Sigmoid colon (tissue), 7 donors: ENCODE results near the gene SERTAD2. TPM values are rescaled to one million over a fixed set of nuclear protein-coding genes. Genes with fewer than 3 reads are reported as not detected.

ENCODE experiments used
- DNase-seq: peaks from one replicate; pipeline ENCODE4 v3.0.0-alpha.2; 2019
- H3K27ac ChIP-seq, 4 donors: fragments of 200-600 bp; sonication (generic); one replicate each; pipeline ENCODE4 v1.5.1; 2016 to 2019; ENCODE audit warnings: mild to moderate bottlenecking in 1 of 4
- H3K27me3 ChIP-seq, 3 donors: fragments of 200-600 bp; sonication (generic); one replicate each; pipeline ENCODE4 v1.5.1; 2019; ENCODE audit warnings: mild to moderate bottlenecking in 1 of 3
- H3K36me3 ChIP-seq, 4 donors: fragments of 200-600 bp; sonication (generic); one replicate each; pipeline ENCODE4 v1.5.1; 2016 to 2019
- H3K4me1 ChIP-seq, 4 donors: fragments of 200-600 bp; sonication (generic); one replicate each; pipeline ENCODE4 v1.5.1; 2017 to 2019
- H3K4me3 ChIP-seq, 4 donors: fragments of 200-600 bp; sonication (generic); one replicate each; pipeline ENCODE4 v1.5.1; 2017 to 2019; ENCODE audit warnings: mild to moderate bottlenecking in 2 of 4, moderate library complexity in 1 of 4
- H3K9me3 ChIP-seq, 4 donors: fragments of 200-600 bp in 3 of 4; sonication (generic) in 3 of 4; one replicate each; pipeline versions ENCODE4 v1.5.1 to v1.6.1; 2013 to 2019
- EP300 ChIP-seq, 4 donors: sonication (generic); formaldehyde crosslinking; IDR thresholded peaks; one replicate each; pipeline ENCODE4 v1.6.1; 2017; ENCODE audit warnings: antibody characterized with exemption in 4 of 4
- POLR2A ChIP-seq, 2 donors: fragments of 450-650 bp; IDR thresholded peaks; one replicate each; pipeline ENCODE4 v1.6.1; 2016; ENCODE audit warnings: antibody characterized with exemption in 2 of 2, mild to moderate bottlenecking in 2 of 2, moderate library complexity in 2 of 2
- POLR2AphosphoS5 ChIP-seq, 4 donors: sonication (generic); formaldehyde crosslinking; IDR thresholded peaks; one replicate each; pipeline ENCODE4 v1.6.1; 2017; ENCODE audit warnings: antibody characterized with exemption in 4 of 4
- WGBS, 2 donors: extraction: QIAGEN DNeasy Blood & Tissue Kit; methylation state at CpG; one replicate each; pipeline ENCODE4 v1.1.7; 2013; 5-methylcytosine and 5-hydroxymethylcytosine counted together
- intact Hi-C: fragments of 100-400 bp; cut with DNase I; formaldehyde crosslinking; loops from one replicate; pipeline ENCODE4 v1.15.1; 2023
- polyA plus RNA-seq, 3 donors: library from polyadenylated mRNA; stranded (reverse); fragments of 200-250 nt; gene quantifications; one replicate each; pipeline ENCODE4 v1.2.3, GENCODE V29; 2013
- total RNA-seq, 4 donors: library from RNA; depleted of rRNA; stranded (reverse); fragments of >200 nt; gene quantifications; one replicate each; pipeline ENCODE4 v1.1.0, GENCODE V29; 2016
- TF ChIP-seq, protein P1 (sequence below), 4 experiments: fragments of 450-650 bp in 3 of 4; fragments of 200-600 bp in 1 of 4; IDR thresholded peaks; one replicate each; pipeline ENCODE4 v1.5.1; 2016 to 2019; ENCODE audit warnings: antibody characterized with exemption in 4 of 4, mild to moderate bottlenecking in 3 of 4, moderate library complexity in 2 of 4
- donor health status: healthy with polysubstance abuse.
- donor health status: Bipolar disorder and iron deficiency.
- donor health status: healthy.

Gene SERTAD2
- total and polyA plus RNA-seq, 7 donors, result 6.9 to 14.3 (median 9.1) TPM

- no peak for DNase-seq
- peaks cover 0 to 4% (median 0%) of the 10 kb centered on the region in 4 donors for H3K4me1 ChIP-seq
- H3K27me3 ChIP-seq, result no peaks in the 10 kb centered on the region
- no peak overlapping the region for H3K27ac ChIP-seq
- 15 to 63% methylated on average over 4 of the region's 4 CpGs for WGBS, 2 donors
- no peaks in the 10 kb centered on the region for H3K9me3 ChIP-seq
- intact Hi-C loops, result no loop called here
- no peak for TF ChIP-seq POLR2AphosphoS5 (IDR thresholded peaks at IDR 0.05)
- TF ChIP-seq, protein P1, sequence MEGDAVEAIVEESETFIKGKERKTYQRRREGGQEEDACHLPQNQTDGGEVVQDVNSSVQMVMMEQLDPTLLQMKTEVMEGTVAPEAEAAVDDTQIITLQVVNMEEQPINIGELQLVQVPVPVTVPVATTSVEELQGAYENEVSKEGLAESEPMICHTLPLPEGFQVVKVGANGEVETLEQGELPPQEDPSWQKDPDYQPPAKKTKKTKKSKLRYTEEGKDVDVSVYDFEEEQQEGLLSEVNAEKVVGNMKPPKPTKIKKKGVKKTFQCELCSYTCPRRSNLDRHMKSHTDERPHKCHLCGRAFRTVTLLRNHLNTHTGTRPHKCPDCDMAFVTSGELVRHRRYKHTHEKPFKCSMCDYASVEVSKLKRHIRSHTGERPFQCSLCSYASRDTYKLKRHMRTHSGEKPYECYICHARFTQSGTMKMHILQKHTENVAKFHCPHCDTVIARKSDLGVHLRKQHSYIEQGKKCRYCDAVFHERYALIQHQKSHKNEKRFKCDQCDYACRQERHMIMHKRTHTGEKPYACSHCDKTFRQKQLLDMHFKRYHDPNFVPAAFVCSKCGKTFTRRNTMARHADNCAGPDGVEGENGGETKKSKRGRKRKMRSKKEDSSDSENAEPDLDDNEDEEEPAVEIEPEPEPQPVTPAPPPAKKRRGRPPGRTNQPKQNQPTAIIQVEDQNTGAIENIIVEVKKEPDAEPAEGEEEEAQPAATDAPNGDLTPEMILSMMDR (IDR thresholded peaks at IDR 0.05), result peak in 2 of 4 experiments; percentile 19 to 22
- H3K36me3 ChIP-seq, result peaks cover 0 to 33% (median 5%) of the 10 kb centered on the region in 4 donors
- no peak overlapping the region for H3K4me3 ChIP-seq
Measured at GRCh38 chr2:64595397-64596176, 58.1 kb downstream of the SERTAD2 start.

DNA sequence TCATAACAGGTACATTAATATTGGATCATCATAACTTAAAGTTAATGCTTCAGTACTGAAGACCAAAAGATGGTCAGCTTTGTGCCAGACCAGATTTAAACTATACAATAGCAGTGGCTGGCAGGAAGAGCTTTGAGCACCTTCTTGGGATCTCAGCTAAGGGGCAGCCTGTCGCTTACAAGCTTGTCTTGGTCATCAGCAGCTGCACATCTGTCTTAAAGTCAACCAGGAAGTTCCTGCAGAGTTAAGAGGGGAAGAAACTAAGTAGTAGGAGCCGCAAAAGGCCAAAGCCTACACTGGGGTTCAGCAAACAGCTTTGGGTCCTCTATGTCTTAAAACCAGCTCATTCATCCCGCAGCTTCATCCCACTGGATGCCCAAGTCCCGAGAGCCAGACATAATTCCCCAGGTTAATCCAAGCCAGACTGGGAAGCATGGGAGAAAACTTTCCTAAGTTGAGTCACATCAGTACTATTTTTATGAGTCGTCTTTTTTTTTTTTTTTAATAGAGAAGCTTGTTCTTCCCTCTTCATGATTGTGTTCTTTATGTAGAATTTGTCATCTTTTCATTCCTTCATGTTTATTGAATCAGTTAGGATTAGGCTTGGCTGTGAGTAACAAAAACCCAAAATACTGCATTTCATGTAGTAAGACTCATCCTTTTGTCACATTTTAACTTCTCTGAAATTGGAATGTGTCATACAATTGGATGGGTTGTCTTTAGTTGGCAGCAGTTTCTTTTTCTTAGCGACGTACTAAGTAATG lies 59.3 kb downstream of the SERTAD2 start:
- peaks cover 0 to under 1% (median 0%) of the 10 kb centered on the region in 4 donors for H3K4me1 ChIP-seq
- no peak for DNase-seq
- H3K36me3 ChIP-seq, result peaks cover 0 to 45% (median 7%) of the 10 kb centered on the region in 4 donors
- TF ChIP-seq POLR2A (IDR thresholded peaks at IDR 0.05) (no peak), EP300 (IDR thresholded peaks at IDR 0.05) (no peak), POLR2AphosphoS5 (IDR thresholded peaks at IDR 0.05) (no peak)
- TF ChIP-seq, protein P1 (IDR thresholded peaks at IDR 0.05), result no peak
- H3K4me3 ChIP-seq, result no peak overlapping the region
- no peak overlapping the region for H3K27ac ChIP-seq
- intact Hi-C loops, result no loop called here
- 87 to 90% methylated on average over 7 of the region's 7 CpGs for WGBS, 2 donors
- H3K9me3 ChIP-seq, result no peaks in the 10 kb centered on the region
- no peaks in the 10 kb centered on the region for H3K27me3 ChIP-seq

GRCh38 chr2:64593035-64593655 lies 60.6 kb downstream of the SERTAD2 start:
- no peak for TF ChIP-seq EP300 (IDR thresholded peaks at IDR 0.05)
- TF ChIP-seq POLR2AphosphoS5 (IDR thresholded peaks at IDR 0.05), result peak in 1 of 4 donors; percentile 35
- TF ChIP-seq, protein P1 (IDR thresholded peaks at IDR 0.05), result no peak
- no peak for TF ChIP-seq POLR2A (IDR thresholded peaks at IDR 0.05)
- WGBS, 2 donors, result 89 to 91% methylated on average over 4 of the region's 4 CpGs
- intact Hi-C loops, result no loop called here
- Histone ChIP-seq H3K27ac (no peak overlapping the region), H3K36me3 (peaks cover 0 to 53% (median 7%) of the 10 kb centered on the region in 4 donors), H3K9me3 (no peaks in the 10 kb centered on the region), H3K4me1 (no peaks in the 10 kb centered on the region), H3K27me3 (no peaks in the 10 kb centered on the region), H3K4me3 (no peak overlapping the region)
- peak; percentile 82 for DNase-seq

- WGBS, 2 donors, result 88 to 92% methylated on average over 4 of the region's 4 CpGs
- no peak overlapping the region for H3K4me3 ChIP-seq
- DNase-seq, result no peak
- TF ChIP-seq, protein P1 (IDR thresholded peaks at IDR 0.05), result no peak
- TF ChIP-seq POLR2A (IDR thresholded peaks at IDR 0.05) (no peak), EP300 (IDR thresholded peaks at IDR 0.05) (no peak), POLR2AphosphoS5 (IDR thresholded peaks at IDR 0.05) (no peak)
- no peaks in the 10 kb centered on the region for H3K27me3 ChIP-seq
- no peaks in the 10 kb centered on the region for H3K9me3 ChIP-seq
- H3K36me3 ChIP-seq, result peaks cover 0 to 54% (median 9%) of the 10 kb centered on the region in 4 donors
- intact Hi-C loops, result no loop called here
- no peak overlapping the region for H3K27ac ChIP-seq
- peaks cover 0 to 6% (median 2%) of the 10 kb centered on the region in 4 donors for H3K4me1 ChIP-seq
Measured at GRCh38 chr2:64591188-64591587, 62.5 kb downstream of the SERTAD2 start.
